GM04504 (cell line): ENCODE results near the gene HSPB8.

Source experiments
- DNase-seq: peaks from one replicate; pipeline ENCODE4 v3.0.0-alpha.2; 2012; ENCODE audit warnings: low read depth

HSPB8 gene, protein sequence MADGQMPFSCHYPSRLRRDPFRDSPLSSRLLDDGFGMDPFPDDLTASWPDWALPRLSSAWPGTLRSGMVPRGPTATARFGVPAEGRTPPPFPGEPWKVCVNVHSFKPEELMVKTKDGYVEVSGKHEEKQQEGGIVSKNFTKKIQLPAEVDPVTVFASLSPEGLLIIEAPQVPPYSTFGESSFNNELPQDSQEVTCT

DNA sequence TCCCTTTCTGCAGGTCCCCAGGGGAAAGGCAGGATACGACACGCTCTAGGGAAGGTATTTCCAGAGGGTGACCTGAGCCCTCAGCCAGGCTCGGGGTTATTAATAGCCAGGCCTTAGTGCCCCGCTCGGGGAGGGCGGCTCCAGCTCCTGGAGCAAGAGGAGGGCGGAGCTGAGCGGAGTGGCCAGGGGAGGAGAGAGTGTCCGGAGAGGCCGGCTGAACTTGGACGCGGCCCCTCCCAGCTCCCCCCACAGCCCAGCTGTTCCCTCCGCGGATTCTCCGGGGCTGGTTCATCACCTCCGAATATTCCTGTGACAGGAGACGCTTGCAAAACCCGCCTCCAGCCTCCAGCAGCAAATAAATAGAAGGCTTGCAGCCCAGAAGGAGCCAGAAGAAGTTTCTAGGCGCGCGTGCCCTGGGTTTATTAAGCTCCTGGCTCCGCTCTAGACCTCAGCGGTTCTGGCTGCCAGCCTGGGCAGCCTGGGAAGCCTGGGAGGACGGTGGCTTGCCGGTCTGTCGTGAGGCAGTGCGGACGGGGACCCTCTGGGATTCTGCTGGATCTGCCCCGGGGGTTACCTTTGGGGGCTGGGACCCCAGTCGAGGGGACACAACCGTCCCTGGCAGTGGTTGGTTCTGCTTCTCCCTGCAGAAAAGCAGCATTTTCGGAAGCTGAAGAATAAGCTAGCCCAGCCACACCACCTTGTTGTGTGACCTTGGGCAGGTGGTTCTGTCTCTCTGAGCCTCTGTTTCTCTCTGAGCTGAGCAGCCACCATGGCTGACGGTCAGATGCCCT, at the start of gene HSPB8:
Gene HSPB8 (plus strand): TSS at position 388 of the 791 bp plus-strand sequence. CDS start 382 bp downstream, at position 770.
- peak; percentile 93 for DNase-seq

DNA sequence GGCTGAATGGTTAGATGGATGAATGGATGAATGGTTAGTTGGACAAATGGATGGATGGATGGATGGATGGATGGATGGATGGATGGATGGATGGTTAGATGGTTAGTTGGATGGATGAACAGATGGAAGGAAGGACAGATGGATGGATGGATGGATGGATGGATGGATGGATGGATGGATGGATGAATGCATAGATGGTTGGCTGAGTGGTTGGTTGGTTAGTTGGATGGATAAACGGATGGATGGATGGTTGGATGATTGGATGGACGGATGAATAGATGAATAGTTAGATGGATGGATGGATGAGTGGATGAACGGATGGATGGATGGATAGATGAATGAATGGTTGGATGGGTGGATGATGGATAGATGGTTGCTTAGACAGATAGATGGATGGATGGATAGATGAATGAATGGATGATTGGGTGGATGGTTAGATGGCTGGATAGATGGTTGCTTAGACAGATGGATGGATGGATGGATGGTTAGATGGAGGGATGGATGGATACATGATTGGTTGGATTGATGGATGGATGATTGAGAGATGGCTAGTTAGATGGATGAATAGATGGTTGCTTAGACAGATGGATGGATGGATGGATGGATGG, 48.8 kb upstream of the HSPB8 start:
- DNase-seq: no peak

DNA sequence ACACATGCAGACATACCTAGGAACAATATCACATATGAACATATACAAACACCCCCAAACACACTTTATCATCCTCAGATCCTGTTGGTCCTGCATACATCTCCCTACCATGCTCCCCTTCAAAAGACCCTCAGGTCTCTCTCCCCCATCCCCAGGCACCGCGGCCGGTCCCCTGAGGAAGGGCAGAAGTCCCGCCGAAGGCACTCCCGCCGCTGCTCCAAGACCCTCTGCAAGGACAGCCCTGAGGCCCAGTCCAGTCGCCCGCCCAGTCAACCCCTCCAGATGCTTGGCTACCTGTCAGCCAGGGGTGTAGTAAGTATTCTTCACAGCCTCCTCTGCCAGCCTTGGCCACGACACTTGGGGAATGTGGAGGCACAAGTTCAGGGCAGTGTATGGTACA, 48.2 kb upstream of the HSPB8 start:
- no peak for DNase-seq

DNA sequence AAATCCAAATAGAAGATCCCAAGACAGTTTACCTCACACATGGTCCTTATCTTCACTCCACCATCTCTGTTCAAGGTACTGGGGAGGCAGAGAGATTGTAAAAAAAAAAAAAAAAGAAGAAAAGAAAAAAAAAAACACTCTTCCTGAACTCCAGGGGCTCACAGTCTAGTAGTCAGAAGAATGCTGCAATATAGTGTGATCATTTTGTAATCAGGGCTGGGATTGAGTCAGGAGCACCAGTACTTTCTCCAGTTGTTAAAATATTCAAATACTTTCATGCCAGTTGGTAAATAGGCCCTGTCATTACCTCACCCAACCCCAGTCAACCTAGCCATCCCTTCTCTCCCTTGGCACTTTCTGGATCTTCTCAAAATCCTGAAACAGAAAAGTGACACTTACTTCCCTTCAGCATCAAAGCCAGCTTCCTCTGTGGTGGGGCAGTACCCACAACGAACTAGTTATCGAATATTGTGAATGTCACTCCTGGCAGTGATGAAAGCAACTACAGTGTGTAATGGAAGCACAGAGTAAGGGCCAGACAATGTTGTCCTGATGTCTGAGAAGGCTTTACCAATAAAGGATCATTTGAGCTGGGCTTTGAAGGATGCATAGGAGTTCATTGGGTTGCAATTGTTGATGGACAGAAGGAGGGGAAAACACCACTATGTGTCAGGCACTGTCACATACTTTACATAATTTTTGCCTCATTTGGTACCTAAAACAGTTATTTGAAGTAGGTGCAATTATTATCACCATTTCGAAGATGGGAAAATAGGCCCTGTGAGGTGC, 44.3 kb upstream of the HSPB8 start:
- DNase-seq: no peak

DNA sequence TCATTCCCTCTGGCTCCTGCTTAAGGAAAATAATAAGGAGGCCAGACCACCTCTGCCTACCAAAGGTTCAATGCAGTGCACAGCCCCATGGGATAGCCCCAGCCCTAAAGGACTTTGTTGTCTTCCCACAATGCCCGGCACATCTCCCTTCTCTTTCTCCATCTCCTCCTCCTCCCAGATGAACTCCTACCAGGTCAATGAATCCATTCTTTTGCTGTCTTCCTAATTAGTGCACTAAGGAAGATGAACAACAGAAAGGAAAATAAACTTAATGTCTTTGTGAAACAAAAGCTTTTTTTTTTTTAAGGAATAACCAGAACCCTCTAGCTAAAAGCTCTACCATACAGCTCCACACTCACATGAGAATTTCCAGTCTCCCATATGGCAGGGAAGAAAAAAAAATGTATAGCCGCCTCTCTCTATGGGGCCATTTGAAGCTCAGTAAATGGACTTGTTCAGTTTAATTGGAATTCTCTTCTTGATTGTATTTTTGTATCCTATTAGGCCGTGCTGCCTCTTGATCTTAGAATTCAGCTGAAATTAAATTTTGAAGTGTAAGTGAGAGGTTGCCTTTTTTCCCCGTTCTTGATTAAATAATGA, 41.8 kb upstream of the HSPB8 start:
- DNase-seq: no peak

DNA sequence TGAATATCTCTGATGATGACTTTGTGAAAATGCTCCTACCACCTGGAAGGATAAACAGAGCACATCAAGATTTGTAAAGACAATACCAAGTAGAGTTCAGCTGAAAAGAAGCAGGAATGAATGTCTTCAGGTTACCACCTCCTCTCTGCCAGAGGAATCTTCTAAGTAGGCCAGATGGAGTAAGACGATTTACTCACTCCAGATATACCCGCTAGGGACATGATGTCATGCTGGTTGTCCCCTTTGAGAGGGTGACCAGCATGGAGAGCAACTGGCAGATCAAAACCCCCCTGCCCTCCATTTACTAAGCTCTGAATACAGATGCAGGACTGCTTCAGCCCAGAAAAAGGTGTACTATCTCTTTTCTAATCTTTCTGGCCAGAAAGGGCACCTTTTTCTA, 39.3 kb upstream of the HSPB8 start:
- DNase-seq: no peak

DNA sequence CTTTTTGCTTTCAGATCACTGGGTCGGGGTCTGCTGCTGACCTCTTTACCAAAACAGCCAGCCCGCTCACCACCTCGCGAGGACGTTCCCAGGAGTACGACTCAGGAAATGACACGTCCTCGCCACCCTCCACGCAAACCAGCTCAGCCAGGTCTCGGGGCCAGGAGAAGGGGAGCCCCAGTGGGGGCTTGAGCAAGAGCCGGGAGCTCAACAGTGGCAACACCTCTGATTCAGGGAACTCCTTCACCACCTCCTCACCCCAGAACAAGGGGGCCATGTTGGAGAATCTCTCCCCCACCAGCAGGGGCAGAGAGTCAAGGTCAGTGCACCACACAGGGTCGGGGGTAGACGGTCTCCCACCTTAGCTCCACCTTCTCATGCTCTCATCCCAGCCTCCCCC, 33.4 kb upstream of the HSPB8 start:
- no peak for DNase-seq

DNA sequence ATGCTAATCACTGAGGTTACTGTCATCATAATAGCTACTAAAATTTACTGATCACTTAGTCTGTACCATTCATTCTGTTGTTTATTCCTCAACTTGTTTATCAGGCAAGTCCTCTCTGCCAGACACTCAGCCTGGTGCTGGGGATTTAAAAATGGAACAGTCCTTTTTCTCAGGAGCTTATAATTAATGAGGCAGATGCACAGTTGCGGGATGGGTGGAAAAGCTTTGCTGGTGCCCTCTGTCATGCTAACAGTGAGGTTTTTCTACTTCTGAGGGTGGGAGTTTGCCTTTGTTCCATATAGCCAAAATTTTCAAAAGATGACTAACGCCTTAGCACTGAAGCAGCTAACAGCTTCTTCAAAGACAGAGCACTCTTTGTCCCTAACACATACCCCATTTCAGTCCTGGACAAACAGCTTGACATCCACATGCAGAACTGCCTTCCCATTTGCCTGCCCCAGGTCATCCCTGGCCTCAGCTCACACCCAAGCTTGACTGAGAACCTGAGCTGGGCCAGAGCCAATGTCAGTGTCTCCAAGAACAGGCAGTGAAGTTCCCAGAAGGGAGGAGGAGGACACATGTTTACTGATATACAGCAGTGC, 30.8 kb upstream of the HSPB8 start:
- no peak for DNase-seq

DNA sequence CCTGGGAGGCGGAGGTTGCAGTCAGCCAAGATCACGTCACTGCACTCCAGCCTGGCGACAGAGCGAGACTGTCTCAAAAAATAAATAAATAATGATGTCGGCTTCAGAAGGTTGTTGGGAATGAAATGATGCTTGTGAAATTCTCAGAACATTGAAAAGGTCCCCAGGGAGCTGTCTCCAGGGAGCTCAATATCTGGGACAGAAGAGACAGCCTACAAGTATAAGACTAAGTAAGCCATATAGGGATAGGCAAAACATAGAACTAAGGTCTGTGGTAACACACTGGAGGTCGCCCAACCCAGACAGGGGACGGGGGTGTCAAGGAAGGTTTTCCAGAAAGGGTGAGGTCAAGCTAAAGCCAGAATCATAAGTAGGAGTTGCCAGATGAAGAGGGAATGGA, 29.5 kb upstream of the HSPB8 start:
- DNase-seq: no peak

DNA sequence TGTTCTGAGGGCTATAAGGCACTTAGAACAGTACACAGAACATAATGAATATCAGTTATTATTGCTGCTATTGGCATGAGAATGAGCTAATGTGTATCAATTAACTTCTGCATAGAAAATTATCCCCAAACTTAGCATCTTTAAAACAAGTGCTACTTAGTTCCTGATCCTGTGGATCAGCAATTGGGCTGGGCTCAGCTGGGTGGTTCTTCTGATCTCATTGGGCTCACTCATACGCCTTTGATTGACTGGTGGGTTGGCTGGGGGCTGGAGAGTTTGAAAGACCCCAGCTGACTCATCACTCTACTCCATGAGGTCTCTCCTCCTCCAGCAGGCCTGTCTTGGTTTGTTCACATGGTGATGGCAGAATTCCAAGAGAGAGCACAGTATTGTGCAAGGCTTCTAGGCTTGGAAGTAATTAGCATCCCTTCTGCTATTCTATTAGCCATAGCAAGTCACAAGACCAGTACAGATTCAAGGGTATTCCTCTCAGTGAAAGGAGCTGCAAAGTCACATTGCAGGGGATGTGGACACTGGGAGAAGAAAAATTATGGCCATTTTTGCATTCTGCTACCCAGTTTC, 27.2 kb upstream of the HSPB8 start:
- DNase-seq: no peak

DNA sequence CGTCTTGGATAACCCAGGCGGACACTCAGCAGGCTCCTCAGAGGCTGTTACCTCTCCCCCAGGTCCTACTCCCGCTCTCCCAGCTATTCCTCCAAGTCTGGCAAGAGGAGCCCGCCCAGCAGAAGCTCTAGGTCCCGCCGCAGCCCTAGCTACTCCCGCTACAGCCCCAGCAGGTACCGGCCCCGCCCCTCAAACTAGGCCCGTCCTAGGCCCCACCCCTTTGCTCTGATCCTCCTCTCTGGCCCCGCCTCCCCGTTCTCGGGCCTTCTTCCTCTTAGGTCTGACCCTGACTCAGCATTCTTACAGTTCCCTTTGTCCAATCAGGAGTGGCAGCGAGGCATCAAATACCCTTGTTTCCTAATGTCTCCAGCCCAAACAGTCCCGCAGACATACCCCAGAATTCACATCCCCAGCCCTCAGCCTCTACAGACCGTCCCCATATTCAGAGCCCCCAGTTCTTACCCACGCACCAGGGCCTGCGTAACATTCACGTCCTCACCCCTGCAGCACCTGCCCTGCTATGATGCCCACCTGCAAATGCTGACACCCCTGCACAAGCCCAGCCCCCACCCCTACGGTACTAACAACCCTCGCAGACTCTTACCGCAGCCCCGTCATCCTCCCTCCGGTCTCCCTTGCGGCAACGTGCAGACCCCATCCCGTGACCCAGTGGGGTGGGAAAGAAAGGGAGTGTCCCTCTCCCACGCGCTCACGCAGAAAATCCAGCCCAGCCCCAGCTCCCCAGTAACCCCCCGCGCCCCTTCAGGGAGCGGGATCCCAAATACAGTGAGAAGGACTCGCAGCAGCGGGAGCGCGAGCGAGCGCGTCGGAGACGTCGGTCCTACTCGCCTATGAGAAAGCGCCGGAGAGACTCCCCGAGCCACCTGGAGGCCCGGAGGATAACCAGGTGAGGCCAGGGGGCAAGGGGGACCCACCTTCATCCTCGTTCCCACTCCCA, 25.0 kb upstream of the HSPB8 start:
- DNase-seq: peak; percentile 5

DNA sequence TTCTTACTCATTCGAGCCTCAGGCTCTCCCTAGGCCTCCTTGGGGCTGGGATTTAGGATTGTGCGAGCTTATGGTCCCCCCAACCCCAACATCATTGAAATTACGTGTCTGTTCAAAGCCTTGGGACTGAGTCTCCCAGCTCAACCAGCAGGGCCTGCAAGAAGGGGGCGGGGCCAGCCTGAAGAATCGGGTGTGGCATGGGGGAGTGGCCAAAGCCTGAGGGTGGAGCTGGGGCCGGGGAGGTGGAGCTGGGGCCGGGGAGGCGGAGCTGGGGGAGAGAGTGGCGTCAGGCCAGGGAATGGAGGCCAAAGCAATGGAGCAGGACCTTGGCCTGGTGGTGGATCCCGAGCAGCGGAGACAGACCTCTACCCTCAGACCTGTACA, 24.3 kb upstream of the HSPB8 start:
- no peak for DNase-seq

DNA sequence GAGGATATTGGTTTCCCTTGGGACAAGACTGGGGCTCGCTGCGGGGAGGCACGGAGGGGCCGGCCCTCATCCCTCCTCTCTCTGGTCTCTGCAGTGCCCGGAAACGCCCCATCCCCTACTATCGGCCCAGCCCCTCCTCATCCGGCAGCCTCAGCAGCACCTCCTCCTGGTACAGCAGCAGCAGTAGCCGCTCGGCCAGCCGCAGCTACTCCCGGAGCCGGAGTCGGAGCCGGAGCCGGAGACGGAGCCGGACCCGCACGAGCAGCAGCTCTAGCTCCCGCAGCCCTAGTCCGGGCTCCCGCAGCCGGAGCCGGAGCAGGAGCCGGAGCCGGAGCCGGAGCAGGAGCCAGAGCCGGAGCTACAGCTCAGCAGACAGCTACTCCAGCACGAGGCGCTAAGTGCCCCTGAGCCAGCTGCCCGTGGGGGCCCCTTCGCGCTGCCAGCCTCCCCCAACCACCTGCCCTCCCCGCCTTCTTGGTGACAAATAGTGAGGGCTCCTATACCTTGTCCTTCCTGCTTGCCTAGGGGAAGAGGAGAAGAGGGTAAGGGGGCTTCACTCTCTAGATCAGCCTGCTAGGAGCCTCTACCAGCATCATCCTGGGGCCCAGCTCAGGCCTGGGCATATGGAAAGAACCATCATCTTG, 22.2 kb upstream of the HSPB8 start:
- DNase-seq: no peak

DNA sequence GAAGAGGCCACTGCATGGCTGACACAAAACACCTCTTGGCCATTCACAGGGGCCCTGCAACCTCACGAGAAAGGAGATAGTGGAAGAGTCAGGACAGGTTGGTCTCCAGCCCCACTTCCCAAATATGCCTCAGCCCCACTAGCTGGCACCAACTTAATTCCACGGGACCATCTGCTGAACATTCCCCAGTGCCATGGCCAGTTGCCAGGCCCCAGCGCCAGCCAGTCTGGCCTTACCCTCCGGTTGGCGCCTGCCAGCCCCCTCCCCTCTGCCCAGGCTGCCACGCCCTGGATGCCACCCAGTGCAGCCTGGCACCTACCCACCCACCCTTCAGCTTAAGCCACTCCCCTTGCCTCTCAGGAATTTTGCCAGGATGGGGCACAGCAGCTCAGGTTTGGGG, 21.2 kb upstream of the HSPB8 start:
- no peak for DNase-seq

DNA sequence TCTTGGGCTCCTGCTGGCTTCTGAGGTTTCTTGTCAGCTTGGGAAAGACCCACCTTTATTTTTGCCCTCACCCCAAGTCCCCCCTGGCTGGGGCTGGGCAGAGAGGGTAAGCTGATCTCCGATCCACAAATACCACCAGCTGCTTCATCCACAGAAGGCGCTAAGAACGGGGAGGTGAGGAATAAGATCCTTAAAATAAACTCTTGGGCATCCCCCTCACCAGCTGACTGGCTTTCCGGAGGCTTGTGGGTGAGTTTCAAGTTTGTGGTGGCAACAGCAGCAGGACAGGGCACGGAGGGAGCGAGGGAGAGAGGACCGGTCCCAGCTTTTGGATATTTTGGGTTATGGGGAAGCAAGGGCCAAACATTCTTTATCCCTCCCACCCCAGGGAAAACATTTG, 20.8 kb upstream of the HSPB8 start:
- DNase-seq: no peak

DNA sequence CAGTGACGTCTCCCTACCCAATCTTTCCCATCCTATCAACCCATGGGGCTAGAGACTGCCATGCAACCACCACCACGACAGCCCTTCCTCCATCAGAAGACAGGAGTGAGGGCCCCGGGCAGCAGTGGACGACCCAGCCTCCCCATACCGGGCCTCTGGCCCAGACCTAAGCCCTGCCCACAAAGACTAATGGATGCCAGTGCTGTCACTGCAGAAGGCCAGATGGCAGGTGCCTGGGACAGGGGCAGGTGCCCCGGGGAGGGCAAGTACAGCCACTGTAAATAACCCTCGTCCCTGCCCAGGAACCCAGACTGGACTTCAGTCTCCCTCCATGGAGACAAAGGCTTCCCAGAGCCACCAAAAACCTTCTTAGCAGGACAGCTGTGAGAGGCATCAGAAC, 20.3 kb upstream of the HSPB8 start:
- no peak for DNase-seq

DNA sequence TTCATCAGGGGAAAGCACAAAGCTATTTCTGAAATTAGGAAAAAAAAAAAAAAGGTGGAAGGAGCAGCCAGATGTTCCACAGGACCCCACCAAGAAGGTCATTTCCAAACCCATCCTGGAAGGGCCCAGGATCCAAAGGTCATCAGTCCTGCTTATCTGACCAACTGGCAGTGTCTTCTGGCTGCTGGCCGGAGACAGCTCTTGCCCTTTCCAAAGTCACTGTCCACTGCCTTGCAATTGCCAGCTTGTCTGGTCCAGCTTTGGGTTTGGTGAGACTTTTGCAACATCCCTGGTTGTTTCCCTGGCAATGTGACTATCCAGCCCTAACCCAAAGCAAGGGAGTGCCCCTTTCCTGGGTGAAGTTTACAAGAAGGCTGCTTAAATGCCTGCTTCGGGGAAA, 18.9 kb upstream of the HSPB8 start:
- DNase-seq: no peak

DNA sequence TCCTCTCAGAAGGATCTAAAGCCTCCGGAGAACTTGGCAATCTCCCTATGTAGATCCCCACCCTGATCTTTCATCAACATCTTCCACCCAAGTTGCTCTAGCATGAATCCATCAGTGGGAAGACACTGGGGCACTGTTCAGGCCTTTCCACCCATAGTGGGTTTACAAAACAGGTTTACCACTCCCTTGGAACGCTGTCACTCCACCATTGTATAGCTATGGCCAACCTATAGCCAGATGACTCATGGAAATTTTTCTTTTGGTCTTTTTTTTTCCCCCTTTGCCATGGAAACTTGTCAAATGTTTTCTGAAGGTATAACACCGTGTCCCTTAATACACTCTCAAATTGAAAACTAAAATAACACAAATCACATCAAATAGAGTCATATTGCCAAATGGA, 10.8 kb upstream of the HSPB8 start:
- no peak for DNase-seq

DNA sequence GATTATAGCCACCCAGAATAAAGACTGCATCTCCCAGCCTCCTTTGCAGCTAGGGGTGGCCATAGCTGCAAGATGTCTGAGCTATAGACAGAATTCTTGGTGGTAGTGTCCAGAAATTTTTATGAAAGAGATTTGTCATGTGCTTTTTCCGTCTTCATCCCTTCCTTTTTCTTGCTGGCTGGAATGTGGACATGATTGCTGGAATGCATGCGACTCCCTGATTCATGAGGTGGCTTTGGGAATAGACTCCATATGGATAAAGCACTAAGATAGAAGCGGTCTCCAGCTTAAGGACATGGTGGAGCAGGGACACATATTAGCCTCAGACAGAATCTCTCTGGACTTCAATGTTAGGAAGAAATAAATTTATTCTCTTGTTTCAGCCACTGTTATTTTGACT, 10.0 kb upstream of the HSPB8 start:
- no peak for DNase-seq

DNA sequence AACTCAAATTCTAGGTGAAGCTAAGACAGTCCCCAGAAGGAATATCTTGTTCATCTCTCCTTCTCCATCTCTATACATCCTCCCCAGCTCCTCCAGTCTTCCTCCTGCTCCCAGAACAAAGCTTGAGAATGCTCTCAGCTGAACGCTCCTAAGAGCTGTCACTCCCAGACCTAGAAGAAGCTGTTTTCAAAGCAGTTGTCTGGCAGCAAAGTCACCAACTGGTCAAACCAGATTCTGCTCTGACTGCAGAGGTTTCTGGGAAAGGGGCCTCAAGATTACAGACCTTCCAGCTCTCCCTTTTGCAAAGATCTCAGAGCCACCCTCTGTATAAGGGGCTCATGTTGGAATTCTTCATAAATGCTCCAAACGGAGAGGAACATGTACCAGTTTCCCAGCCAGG, 9.6 kb upstream of the HSPB8 start:
- DNase-seq: no peak
